GM12891 (cell line): ENCODE data around the gene SLC38A11.

ENCODE experiments used
- PAX5 ChIP-seq: IDR thresholded peaks from 2 replicates; pipeline ENCODE4 v1.6.1; 2011; ENCODE audit warnings: low read length, moderate library complexity, mild to moderate bottlenecking; ENCODE audit not compliant: insufficient read depth, severe bottlenecking
- POLR2A ChIP-seq: IDR thresholded peaks from 2 replicates; pipeline ENCODE4 v1.6.1; 2011; ENCODE audit warnings: low read depth, low read length, control low read depth
- POLR2AphosphoS5 ChIP-seq: IDR thresholded peaks from 2 replicates; pipeline ENCODE4 v1.6.1; 2011; ENCODE audit warnings: low read depth, low read length, control low read depth
- POU2F2 ChIP-seq: IDR thresholded peaks from 2 replicates; pipeline ENCODE4 v1.6.1; 2011; ENCODE audit warnings: low read depth, mild to moderate bottlenecking, control low read depth, low read length, moderate library complexity
- TAF1 ChIP-seq: IDR thresholded peaks from 2 replicates; pipeline ENCODE4 v1.6.1; 2011; ENCODE audit warnings: low read depth, low read length, control low read depth

- TF ChIP-seq POLR2AphosphoS5 = no peak
- no peak for TF ChIP-seq POLR2A
- no peak for TF ChIP-seq POU2F2
- TF ChIP-seq PAX5 = no peak
- TF ChIP-seq TAF1 = no peak
Measured at GRCh38 chr2:164913011-164913410, 42.3 kb downstream of the SLC38A11 start.
